Spinal cord (tissue), 10 donors: ENCODE measurements around the gene LGALS3BP. TPM values are rescaled to one million over a fixed set of nuclear protein-coding genes. Genes with fewer than 3 reads are reported as not detected.

Experiments used
- DNase-seq, 6 donors: peaks; one replicate each; pipeline versions ENCODE4 v3.0.0 to v3.0.0-alpha.2; 2013 to 2015; ENCODE audit warnings: low spot score in 6 of 6, low read depth in 4 of 6
- H3K27ac ChIP-seq: one replicate; pipeline ENCODE4 v1.5.1; 2013; ENCODE audit warnings: low read depth, low read length, control low read depth
- H3K27me3 ChIP-seq: one replicate; pipeline ENCODE4 v1.6.1; 2013; ENCODE audit warnings: low read length; ENCODE audit not compliant: control insufficient read depth, insufficient read depth
- H3K36me3 ChIP-seq: one replicate; pipeline ENCODE4 v1.6.1; 2013; ENCODE audit warnings: low read length; ENCODE audit not compliant: control insufficient read depth, insufficient read depth
- H3K4me1 ChIP-seq: one replicate; pipeline ENCODE4 v1.6.1; 2013; ENCODE audit warnings: low read length; ENCODE audit not compliant: control insufficient read depth, insufficient read depth
- H3K4me3 ChIP-seq: one replicate; pipeline ENCODE4 v1.5.1; 2013; ENCODE audit warnings: low read depth, low read length, control low read depth
- H3K9me3 ChIP-seq: one replicate; pipeline ENCODE4 v1.6.1; 2013; ENCODE audit warnings: low read length; ENCODE audit not compliant: control insufficient read depth, insufficient read depth
- WGBS: methylation state at CpG from one replicate; pipeline ENCODE4 v1.1.5; 2013; ENCODE audit warnings: missing lambda C conversion rate; ENCODE audit not compliant: insufficient coverage; 5-methylcytosine and 5-hydroxymethylcytosine counted together
- long read RNA-seq, 4 donors: transcript quantifications; one replicate each; lab custom pipeline, GENCODE V29; 2026
- polyA plus RNA-seq, 2 donors: library from polyadenylated mRNA; unstranded; fragments of 120-200 nt; gene quantifications; one replicate each; pipeline ENCODE4 v1.2.1, GENCODE V29; 2013; ENCODE audit not compliant: insufficient read length in 2 of 2
- total RNA-seq, 2 donors: library from RNA; depleted of rRNA in 1 of 2; stranded (reverse); fragments of 120-200 nt in 1 of 2; fragments of >200 nt in 1 of 2; gene quantifications; one replicate each; pipeline versions ENCODE4 v1.2.3 to v1.2.4, GENCODE V29; 2013 to 2014
- donor health status: healthy.

LGALS3BP gene
- total RNA-seq (100 to 1,000 TPM in 1 of 2 donors, 10 to 100 TPM in 1; 96.3 to 166 TPM), polyA plus RNA-seq (100 to 1,000 TPM in 1 of 2 donors, 10 to 100 TPM in 1; 83.0 to 116 TPM)
- long read RNA-seq, donor 1, transcript LGALS3BP-201 (6 exons, 2,405 nt), result major isoform, 36 of 37 reads
- long read RNA-seq, donor 1, partial matches to known transcripts, result 0 of 37 reads
- long read RNA-seq, donor 1, other reads (novel, unspliced or antisense), result 0 of 37 reads
- long read RNA-seq, donor 2, transcript LGALS3BP-201 (6 exons, 2,405 nt), result major isoform, 12 of 14 reads
- long read RNA-seq, donor 2, partial matches to known transcripts, result 0 of 14 reads
- long read RNA-seq, donor 2, other reads (novel, unspliced or antisense), result 0 of 14 reads
- long read RNA-seq, donor 3, transcript LGALS3BP-201 (6 exons, 2,405 nt), result major isoform, 10 of 11 reads
- long read RNA-seq, donor 3, partial matches to known transcripts, result 0 of 11 reads
- long read RNA-seq, donor 3, other reads (novel, unspliced or antisense), result 0 of 11 reads
- long read RNA-seq, donor 4, transcript LGALS3BP-201 (6 exons, 2,405 nt), result major isoform, 39 of 44 reads
- long read RNA-seq, donor 4, partial matches to known transcripts, result 0 of 44 reads
- long read RNA-seq, donor 4, other reads (novel, unspliced or antisense), result 0 of 44 reads

GRCh38 chr17:78979780-78980623 is at the start of gene LGALS3BP:
Gene LGALS3BP (minus strand): TSS chr17:78979923. CDS start chr17:78977191, 2,732 bp downstream.
- peak in 5 of 6 donors; percentile 63 to 96 (median 81) for DNase-seq
- Histone ChIP-seq H3K9me3 (no peaks in the 10 kb centered on the region), H3K4me3 (peak within 1 kb of the TSS; percentile 29), H3K4me1 (peaks cover 58% of the 10 kb centered on the region), H3K27ac (peak within 1 kb of the TSS; percentile 86), H3K36me3 (peaks cover 21% of the 10 kb centered on the region), H3K27me3 (no peaks in the 10 kb centered on the region)
- 35% methylated on average over 16 of the region's 16 CpGs for WGBS

- Histone ChIP-seq H3K4me3 (no peak overlapping the region), H3K27ac (no peak overlapping the region), H3K4me1 (peaks cover 37% of the 10 kb centered on the region), H3K36me3 (no peaks in the 10 kb centered on the region), H3K9me3 (no peaks in the 10 kb centered on the region), H3K27me3 (peaks cover 48% of the 10 kb centered on the region)
- WGBS, result 70% methylated on average over 16 of the region's 17 CpGs
- DNase-seq, result peak in 1 of 6 donors; percentile 42
Measured at GRCh38 chr17:79028496-79029326, 49.0 kb upstream of the LGALS3BP start.

GRCh38 chr17:79027925-79028491 is 48.3 kb upstream of the LGALS3BP start:
- WGBS, result 58% methylated on average over 15 of the region's 16 CpGs
- Histone ChIP-seq H3K36me3 (no peaks in the 10 kb centered on the region), H3K4me3 (no peak overlapping the region), H3K9me3 (no peaks in the 10 kb centered on the region), H3K4me1 (peaks cover 37% of the 10 kb centered on the region), H3K27ac (no peak overlapping the region), H3K27me3 (peaks cover 55% of the 10 kb centered on the region)
- DNase-seq, result no peak

- Histone ChIP-seq H3K36me3 (no peaks in the 10 kb centered on the region), H3K4me3 (no peak overlapping the region), H3K4me1 (peaks cover 37% of the 10 kb centered on the region), H3K27ac (no peak overlapping the region), H3K9me3 (no peaks in the 10 kb centered on the region), H3K27me3 (peaks cover 61% of the 10 kb centered on the region)
- 52% methylated on average over 9 of the region's 10 CpGs for WGBS
- DNase-seq, result peak in 1 of 6 donors; percentile 9
Measured at GRCh38 chr17:79027274-79027924, 47.7 kb upstream of the LGALS3BP start.

GRCh38 chr17:79026376-79027273 is 46.9 kb upstream of the LGALS3BP start:
- no peak for DNase-seq
- Histone ChIP-seq H3K4me3 (no peak overlapping the region), H3K9me3 (no peaks in the 10 kb centered on the region), H3K27ac (no peak overlapping the region), H3K27me3 (peaks cover 64% of the 10 kb centered on the region), H3K4me1 (peaks cover 37% of the 10 kb centered on the region), H3K36me3 (no peaks in the 10 kb centered on the region)
- 88% methylated on average over 11 of the region's 16 CpGs for WGBS

- 52% methylated on average over 20 of the region's 31 CpGs for WGBS
- Histone ChIP-seq H3K4me1 (peaks cover 39% of the 10 kb centered on the region), H3K4me3 (peak overlapping the region; percentile 46), H3K27me3 (peaks cover 71% of the 10 kb centered on the region), H3K36me3 (no peaks in the 10 kb centered on the region), H3K9me3 (no peaks in the 10 kb centered on the region), H3K27ac (no peak overlapping the region)
- DNase-seq, result no peak
Measured at GRCh38 chr17:79024901-79025737, 45.4 kb upstream of the LGALS3BP start.

GRCh38 chr17:79023886-79024771 is 44.4 kb upstream of the LGALS3BP start, which contains the start of gene C1QTNF1:
Gene C1QTNF1 (plus strand): TSS chr17:79024169. CDS start chr17:79043969, 19,800 bp downstream.
- peak within 1 kb of the TSS; percentile 46 for H3K4me3 ChIP-seq
- no peaks in the 10 kb centered on the region for H3K36me3 ChIP-seq
- 1% methylated on average over 56 of the region's 77 CpGs for WGBS
- H3K27me3 ChIP-seq, result peaks cover 70% of the 10 kb centered on the region
- peaks cover 43% of the 10 kb centered on the region for H3K4me1 ChIP-seq
- peak in 2 of 6 donors; percentile 63 to 77 for DNase-seq
- H3K9me3 ChIP-seq, result no peaks in the 10 kb centered on the region
- H3K27ac ChIP-seq, result no peak within 1 kb of the TSS
